Immature natural killer cell (primary cell): ENCODE results near the gene PRPF38B. TPM values are rescaled to one million over a fixed set of nuclear protein-coding genes. Genes with fewer than 3 reads are reported as not detected.

Experiments
- DNase-seq, 3 donors: peaks; one replicate each; pipeline ENCODE4 v3.0.0; 2022; ENCODE audit warnings: mixed read lengths in 1 of 3
- H3K27ac Mint-ChIP-seq, 6 donors: one replicate each; pipeline ENCODE4 v1.8.0; 2020; ENCODE audit warnings: mixed read lengths in 6 of 6, mild to moderate bottlenecking in 5 of 6, inconsistent platforms in 4 of 6, moderate library complexity in 3 of 6
- H3K27me3 Mint-ChIP-seq, 3 donors: one replicate each; pipeline ENCODE4 v1.8.0; 2020 to 2021; ENCODE audit warnings: low read depth in 3 of 3, mild to moderate bottlenecking in 3 of 3, mixed read lengths in 3 of 3, moderate library complexity in 3 of 3, inconsistent platforms in 1 of 3
- H3K36me3 Mint-ChIP-seq, 3 donors: one replicate each; pipeline ENCODE4 v1.8.0; 2020; ENCODE audit warnings: mixed read lengths in 3 of 3, inconsistent platforms in 2 of 3, mild to moderate bottlenecking in 2 of 3
- H3K4me1 Mint-ChIP-seq, 2 donors: one replicate each; pipeline ENCODE4 v1.8.0; 2020; ENCODE audit warnings: inconsistent platforms in 2 of 2, mild to moderate bottlenecking in 2 of 2, mixed read lengths in 2 of 2, moderate library complexity in 1 of 2
- H3K4me3 Mint-ChIP-seq, 5 donors: one replicate each; pipeline ENCODE4 v1.8.0; 2020; ENCODE audit warnings: mild to moderate bottlenecking in 5 of 5, mixed read lengths in 5 of 5, inconsistent platforms in 3 of 5, moderate library complexity in 3 of 5
- H3K9me3 Mint-ChIP-seq, 6 donors: one replicate each; pipeline ENCODE4 v1.8.0; 2020; ENCODE audit warnings: mild to moderate bottlenecking in 6 of 6, mixed read lengths in 6 of 6, inconsistent platforms in 4 of 6, moderate library complexity in 3 of 6
- polyA plus RNA-seq, 3 donors: library from polyadenylated mRNA; unstranded; fragments of 300-500 nt; fragmentation: Illumina TruSeq; gene quantifications; one replicate each; pipeline ENCODE4 v1.2.3, GENCODE V29; 2021

The PRPF38B gene
- 10 to 100 TPM; 11.1 to 36.1 (median 16.5) TPM for polyA plus RNA-seq

GRCh38 chr1:108691942-108692723 is at the start of gene PRPF38B:
Gene PRPF38B, plus strand, starts transcription at chr1:108692310. Its CDS starts 282 bp downstream, at chr1:108692592.
- Mint-ChIP-seq H3K36me3 (peaks cover 4 to 6% (median 5%) of the 10 kb centered on the region in 3 donors), H3K9me3 (no peaks in the 10 kb centered on the region), H3K4me3 (peak within 1 kb of the TSS; percentile 88 to 95 (median 91)), H3K27me3 (peaks cover 8 to 18% (median 14%) of the 10 kb centered on the region in 3 donors), H3K4me1 (peaks cover 43 to 62% of the 10 kb centered on the region in 2 donors), H3K27ac (peak within 1 kb of the TSS; percentile 91 to 99 (median 97))
- DNase-seq: peak; percentile 93 to 94 (median 93)

GRCh38 chr1:108643492-108644335 is 48.4 kb upstream of the PRPF38B start:
- H3K4me3 Mint-ChIP-seq: peak overlapping the region; percentile 0 to 51 (median 48)
- peaks cover 80 to 84% of the 10 kb centered on the region in 2 donors for H3K4me1 Mint-ChIP-seq
- peak overlapping the region; percentile 97 to 100 (median 98) for H3K27ac Mint-ChIP-seq

GRCh38 chr1:108644984-108645383 is 47.1 kb upstream of the PRPF38B start:
- H3K9me3 Mint-ChIP-seq: peaks cover 0 to 2% (median 0%) of the 10 kb centered on the region in 6 donors
- peak overlapping the region; percentile 73 to 90 (median 84) for H3K4me3 Mint-ChIP-seq
- peak overlapping the region; percentile 97 to 100 (median 98) for H3K27ac Mint-ChIP-seq
- H3K4me1 Mint-ChIP-seq: peaks cover 79 to 86% of the 10 kb centered on the region in 2 donors
- DNase-seq: peak; percentile 66 to 75 (median 67)
- peaks cover 10 to 16% (median 15%) of the 10 kb centered on the region in 3 donors for H3K27me3 Mint-ChIP-seq
- peaks cover 4 to 26% (median 22%) of the 10 kb centered on the region in 3 donors for H3K36me3 Mint-ChIP-seq

More at GRCh38 chr1:108643492-108644335, 48.4 kb upstream of the PRPF38B start:
- peaks cover 0 to 2% (median 0%) of the 10 kb centered on the region in 6 donors for H3K9me3 Mint-ChIP-seq
- peaks cover 0 to 16% (median 10%) of the 10 kb centered on the region in 3 donors for H3K36me3 Mint-ChIP-seq
- DNase-seq: peak; percentile 52 to 60 (median 56)
- H3K27me3 Mint-ChIP-seq: peaks cover 12 to 19% (median 17%) of the 10 kb centered on the region in 3 donors

- Mint-ChIP-seq H3K27ac (peak overlapping the region; percentile 97 to 100 (median 98)), H3K9me3 (peaks cover 0 to 2% (median 0%) of the 10 kb centered on the region in 6 donors), H3K4me1 (peaks cover 77 to 86% of the 10 kb centered on the region in 2 donors), H3K4me3 (peak overlapping the region; percentile 73 to 90 (median 84)), H3K36me3 (peaks cover 11 to 29% (median 28%) of the 10 kb centered on the region in 3 donors), H3K27me3 (peaks cover 9 to 15% (median 15%) of the 10 kb centered on the region in 3 donors)
- DNase-seq: peak; percentile 25 to 37 (median 36)
Observed at GRCh38 chr1:108645564-108646184, 46.4 kb upstream of the PRPF38B start.

- Mint-ChIP-seq H3K4me3 (peak overlapping the region; percentile 73 to 90 (median 84)), H3K9me3 (peaks cover 0 to 2% (median 0%) of the 10 kb centered on the region in 6 donors), H3K36me3 (peaks cover 17 to 35% (median 34%) of the 10 kb centered on the region in 3 donors), H3K4me1 (peaks cover 81 to 92% of the 10 kb centered on the region in 2 donors), H3K27me3 (peaks cover 9 to 15% (median 15%) of the 10 kb centered on the region in 3 donors), H3K27ac (peak overlapping the region; percentile 97 to 100 (median 98))
- DNase-seq: no peak
Observed at GRCh38 chr1:108646265-108646647, 45.9 kb upstream of the PRPF38B start.

DNA sequence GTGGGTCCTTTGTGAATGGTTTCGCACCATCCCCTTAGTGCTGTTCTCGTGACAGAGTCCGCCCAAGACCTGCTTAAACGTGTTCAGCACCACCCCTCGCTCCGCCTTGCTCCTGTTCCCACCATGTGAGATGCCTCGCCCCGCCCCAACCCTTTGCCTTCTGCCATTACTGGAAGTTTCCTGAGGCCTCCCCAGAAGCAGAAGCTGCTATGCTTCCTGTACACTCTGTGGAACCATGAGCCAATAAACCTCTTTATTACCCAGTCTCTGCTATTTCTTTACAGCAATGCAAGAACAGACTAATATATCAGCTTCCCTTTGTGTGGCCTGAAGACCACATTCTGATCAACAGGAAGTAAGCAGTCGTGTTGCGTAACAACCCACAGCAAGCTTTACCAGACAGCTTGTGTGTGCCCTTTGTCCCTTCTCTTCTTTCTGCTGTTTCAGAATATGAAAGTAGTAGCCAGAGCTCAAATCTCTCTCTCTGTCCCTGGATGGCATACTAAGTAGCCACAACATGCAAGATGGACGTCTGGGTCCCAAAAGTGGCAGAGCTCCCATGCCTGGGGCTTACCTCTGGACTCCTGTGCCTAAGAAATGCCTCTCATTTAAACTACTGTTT is 45.4 kb upstream of the PRPF38B start:
- peak; percentile 85 to 89 (median 87) for DNase-seq
- peak overlapping the region; percentile 97 to 100 (median 98) for H3K27ac Mint-ChIP-seq
- peaks cover 9 to 15% (median 15%) of the 10 kb centered on the region in 3 donors for H3K27me3 Mint-ChIP-seq
- peaks cover 17 to 36% (median 34%) of the 10 kb centered on the region in 3 donors for H3K36me3 Mint-ChIP-seq
- H3K4me1 Mint-ChIP-seq: peaks cover 81 to 97% of the 10 kb centered on the region in 2 donors
- peaks cover 0 to 2% (median 0%) of the 10 kb centered on the region in 6 donors for H3K9me3 Mint-ChIP-seq
- peak overlapping the region; percentile 73 to 90 (median 84) for H3K4me3 Mint-ChIP-seq

- Mint-ChIP-seq H3K36me3 (peaks cover 31 to 62% (median 42%) of the 10 kb centered on the region in 3 donors), H3K9me3 (no peaks in the 10 kb centered on the region), H3K4me3 (peak overlapping the region; percentile 71 to 88 (median 84)), H3K27ac (peak overlapping the region; percentile 87 to 99 (median 96)), H3K4me1 (peaks cover 64 to 79% of the 10 kb centered on the region in 2 donors), H3K27me3 (peaks cover 0 to 3% (median 2%) of the 10 kb centered on the region in 3 donors)
- DNase-seq: peak; percentile 71 to 74 (median 72)
Observed at GRCh38 chr1:108653431-108654105, 38.5 kb upstream of the PRPF38B start.

GRCh38 chr1:108657356-108658080 is 34.6 kb upstream of the PRPF38B start:
- Mint-ChIP-seq H3K4me1 (peaks cover 65 to 77% of the 10 kb centered on the region in 2 donors), H3K9me3 (no peaks in the 10 kb centered on the region), H3K27ac (peak overlapping the region; percentile 19 to 91 (median 64)), H3K27me3 (peaks cover 8 to 22% (median 12%) of the 10 kb centered on the region in 3 donors), H3K4me3 (no peak overlapping the region), H3K36me3 (peaks cover 15 to 32% (median 16%) of the 10 kb centered on the region in 3 donors)
- DNase-seq: no peak

GRCh38 chr1:108661030-108661609 is 31.0 kb upstream of the PRPF38B start, which contains the start of gene HENMT1:
Gene HENMT1, minus strand, starts transcription at chr1:108661093. Its CDS starts 1,209 bp downstream, at chr1:108659884.
- peak; percentile 88 to 91 (median 90) for DNase-seq
- H3K27me3 Mint-ChIP-seq: peaks cover 8 to 19% (median 12%) of the 10 kb centered on the region in 3 donors
- H3K4me1 Mint-ChIP-seq: peaks cover 49 to 64% of the 10 kb centered on the region in 2 donors
- H3K27ac Mint-ChIP-seq: peak within 1 kb of the TSS; percentile 95 to 98 (median 96)
- H3K9me3 Mint-ChIP-seq: no peaks in the 10 kb centered on the region
- H3K4me3 Mint-ChIP-seq: peak within 1 kb of the TSS; percentile 83 to 92 (median 86)
- H3K36me3 Mint-ChIP-seq: peaks cover 9 to 11% (median 9%) of the 10 kb centered on the region in 3 donors

DNA sequence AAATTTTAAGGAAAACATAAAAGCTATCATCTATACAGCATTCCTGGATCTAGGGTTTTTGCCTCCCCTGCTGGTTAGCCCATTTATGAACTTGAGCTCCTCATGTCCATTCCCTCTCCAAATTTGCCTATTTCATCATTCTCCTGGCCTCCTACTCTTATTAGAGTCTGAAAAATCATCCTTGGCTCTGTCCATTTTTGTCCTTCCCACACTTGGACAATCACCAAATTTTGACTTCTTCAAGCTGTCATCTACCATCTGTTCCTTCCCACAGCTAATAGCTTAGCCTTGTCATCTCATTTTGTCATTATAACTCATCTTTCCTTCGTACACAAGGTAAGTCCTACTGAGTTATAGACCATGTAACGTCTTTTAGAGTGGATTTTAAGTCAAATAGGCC is 29.0 kb upstream of the PRPF38B start:
- no peaks in the 10 kb centered on the region for H3K9me3 Mint-ChIP-seq
- H3K27me3 Mint-ChIP-seq: peaks cover 8 to 19% (median 11%) of the 10 kb centered on the region in 3 donors
- peaks cover 37 to 51% of the 10 kb centered on the region in 2 donors for H3K4me1 Mint-ChIP-seq
- peaks cover 0 to 4% (median 4%) of the 10 kb centered on the region in 3 donors for H3K36me3 Mint-ChIP-seq
- H3K27ac Mint-ChIP-seq: peak overlapping the region; percentile 95 to 98 (median 96)
- no peak for DNase-seq
- peak overlapping the region in 4 of 5 donors; percentile 30 to 85 (median 56) for H3K4me3 Mint-ChIP-seq

GRCh38 chr1:108664481-108664880 is 27.6 kb upstream of the PRPF38B start:
- Mint-ChIP-seq H3K4me1 (peaks cover 33 to 43% of the 10 kb centered on the region in 2 donors), H3K4me3 (no peak overlapping the region), H3K27ac (peak overlapping the region in 1 of 6 donors; percentile 21), H3K36me3 (peaks cover 0 to 7% (median 4%) of the 10 kb centered on the region in 3 donors), H3K9me3 (no peaks in the 10 kb centered on the region), H3K27me3 (peaks cover 8 to 19% (median 12%) of the 10 kb centered on the region in 3 donors)
- DNase-seq: no peak
